Vagina (tissue), 2 donors: Measurements from ENCODE around the gene PPFIA1.

Experiments used
- CTCF ChIP-seq, 3 experiments: fragments of 450-650 bp in 2 of 3; fragments of 200-600 bp in 1 of 3; sonication (generic) in 1 of 3; IDR thresholded peaks; one replicate each; pipeline ENCODE4 v1.5.1; 2017 to 2019; ENCODE audit warnings: antibody characterized with exemption in 3 of 3, mild to moderate bottlenecking in 2 of 3, moderate library complexity in 2 of 3
- POLR2A ChIP-seq, 2 donors: fragments of 450-650 bp; IDR thresholded peaks; one replicate each; pipeline ENCODE4 v1.6.1; 2017; ENCODE audit warnings: antibody characterized with exemption in 2 of 2, mild to moderate bottlenecking in 2 of 2, moderate library complexity in 2 of 2
- POLR2AphosphoS5 ChIP-seq, 2 donors: sonication (generic); formaldehyde crosslinking; IDR thresholded peaks; one replicate each; pipeline ENCODE4 v1.9.0; 2017; ENCODE audit warnings: antibody characterized with exemption in 2 of 2, mild to moderate bottlenecking in 2 of 2, low read depth in 1 of 2; ENCODE audit not compliant: insufficient read depth in 1 of 2

GRCh38 chr11:70411713-70412452, 141.4 kb downstream of the PPFIA1 start:
- no peak for TF ChIP-seq CTCF (IDR thresholded peaks at IDR 0.05)
- no peak for TF ChIP-seq POLR2AphosphoS5 (IDR thresholded peaks at IDR 0.05; ENCODE audit: insufficient read depth in 1 of 2, low read depth in 1 of 2)
- TF ChIP-seq POLR2A (IDR thresholded peaks at IDR 0.05) = no peak
